ENCODE data around the gene PDZD7.
"Not testable (repeated sequence)": the region's sequence is repeated elsewhere in the genome, so short reads cannot be mapped to it uniquely, and the experiment has no call there.

Gene PDZD7

DNA sequence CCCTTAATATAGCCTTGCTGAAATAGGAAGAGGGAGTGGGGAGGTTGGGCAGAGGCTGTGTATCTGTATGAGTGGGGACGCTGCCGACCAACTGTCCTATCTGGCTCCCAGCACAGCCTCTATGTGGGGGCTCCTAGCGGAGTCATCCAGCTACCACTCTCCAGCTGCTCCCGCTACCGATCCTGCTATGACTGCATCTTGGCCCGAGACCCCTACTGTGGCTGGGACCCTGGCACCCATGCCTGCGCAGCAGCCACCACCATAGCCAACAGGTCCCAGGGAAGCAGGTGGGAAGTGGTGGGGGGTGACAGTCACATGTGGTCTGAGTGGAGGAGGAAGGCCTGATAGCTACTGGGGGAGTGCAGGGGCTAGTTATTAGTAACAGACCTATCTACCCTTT is 50.2 kb downstream of the PDZD7 start:
- DNase-seq, result no peak

DNA sequence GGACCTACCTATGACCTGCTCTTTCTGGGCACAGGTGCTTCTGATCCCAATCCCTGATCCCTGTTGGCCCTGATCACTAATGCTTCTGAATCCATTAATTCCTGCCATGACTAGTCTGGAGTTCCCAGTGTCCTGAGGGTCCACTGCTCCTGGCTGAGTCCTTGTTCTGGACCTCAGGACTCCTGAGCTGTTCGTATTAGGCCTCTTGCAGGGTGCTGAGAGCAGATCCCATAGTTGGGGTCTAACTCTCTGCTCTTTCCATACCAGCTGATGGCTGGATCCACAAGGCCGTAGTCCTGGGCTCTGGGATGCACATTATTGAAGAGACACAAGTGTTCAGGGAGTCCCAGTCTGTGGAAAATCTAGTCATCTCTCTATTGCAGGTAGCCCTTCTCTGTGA is 50.6 kb downstream of the PDZD7 start:
- no peak for DNase-seq

DNA sequence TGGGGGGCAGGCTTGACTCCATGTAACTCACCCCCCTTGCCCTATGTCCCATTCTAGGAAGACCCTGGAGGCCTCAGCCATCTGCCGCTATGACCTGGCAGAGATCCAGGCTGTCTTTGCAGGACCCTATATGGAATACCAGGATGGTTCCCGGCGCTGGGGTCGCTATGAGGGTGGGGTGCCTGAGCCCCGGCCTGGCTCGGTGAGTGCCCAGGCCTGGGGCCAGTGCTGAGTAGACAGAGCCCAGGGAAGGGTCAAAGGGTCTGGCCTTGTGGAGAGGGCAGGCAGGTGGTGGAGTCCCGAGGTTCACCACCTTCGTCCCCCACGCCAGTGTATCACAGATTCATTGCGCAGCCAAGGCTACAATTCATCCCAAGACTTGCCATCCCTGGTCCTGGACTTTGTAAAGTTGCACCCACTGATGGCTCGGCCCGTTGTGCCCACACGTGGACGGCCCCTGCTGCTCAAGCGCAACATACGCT is 51.1 kb downstream of the PDZD7 start:
- DNase-seq, result no peak

DNA sequence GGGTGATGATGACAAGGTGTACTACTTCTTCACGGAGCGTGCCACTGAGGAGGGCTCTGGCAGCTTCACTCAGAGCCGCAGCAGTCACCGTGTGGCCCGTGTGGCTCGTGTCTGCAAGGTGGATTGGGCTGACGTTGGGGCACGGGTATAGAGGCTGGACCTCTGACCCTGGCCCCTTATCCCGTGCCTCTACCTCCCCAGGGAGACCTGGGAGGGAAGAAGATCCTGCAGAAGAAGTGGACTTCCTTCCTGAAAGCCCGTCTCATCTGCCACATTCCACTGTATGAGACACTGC is 52.1 kb downstream of the PDZD7 start:
- DNase-seq, result no peak

DNA sequence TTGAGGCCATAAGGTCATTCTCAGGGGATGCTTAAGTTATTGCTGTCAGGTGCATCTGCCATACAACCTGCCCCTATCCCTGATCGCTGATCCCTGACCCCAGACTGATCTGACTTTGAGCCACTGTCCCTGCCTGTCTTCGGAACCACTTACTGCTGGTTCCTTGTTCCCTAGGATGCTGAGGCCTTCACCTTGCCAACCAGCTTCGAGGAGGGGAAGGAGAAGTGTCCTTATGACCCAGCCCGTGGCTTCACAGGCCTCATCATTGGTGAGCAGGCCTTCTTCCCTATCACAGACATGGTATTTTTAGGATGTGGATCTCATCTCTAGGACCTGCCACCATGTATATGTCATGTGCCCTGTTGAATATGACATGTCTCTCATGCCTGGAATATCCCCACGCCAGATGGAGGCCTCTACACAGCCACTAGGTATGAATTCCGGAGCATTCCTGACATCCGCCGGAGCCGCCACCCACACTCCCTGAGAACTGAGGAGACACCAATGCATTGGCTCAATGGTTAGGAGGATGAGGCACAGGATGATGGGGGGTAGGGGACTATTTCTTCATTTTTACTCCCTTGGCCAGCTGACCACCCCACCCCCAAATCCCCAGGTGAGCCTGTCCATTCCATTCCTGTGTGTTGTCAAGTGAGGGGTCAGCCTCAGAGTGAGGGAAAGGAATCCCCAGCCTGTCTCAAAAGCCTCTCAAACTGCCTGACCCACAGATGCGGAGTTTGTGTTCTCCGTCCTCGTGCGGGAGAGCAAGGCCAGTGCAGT is 52.6 kb downstream of the PDZD7 start:
- DNase-seq, result no peak

DNA sequence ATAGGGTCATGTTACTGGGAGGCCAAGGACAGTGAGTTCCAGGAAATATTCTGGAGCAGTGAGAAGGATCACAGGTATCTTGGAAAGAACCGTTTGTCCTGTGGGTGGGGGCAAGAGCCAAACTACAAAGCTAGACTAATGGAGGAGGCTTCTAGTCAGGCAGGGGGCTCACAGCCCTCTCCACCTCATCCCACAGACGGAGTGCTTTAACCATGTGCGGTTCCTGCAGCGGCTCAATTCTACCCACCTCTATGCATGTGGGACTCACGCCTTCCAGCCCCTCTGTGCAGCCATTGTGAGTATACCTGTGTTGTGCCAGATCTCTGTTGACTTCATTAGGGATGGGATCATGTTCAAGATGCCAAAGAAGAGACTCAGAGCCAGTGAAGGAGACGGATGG is 53.5 kb downstream of the PDZD7 start:
- no peak for DNase-seq

DNA sequence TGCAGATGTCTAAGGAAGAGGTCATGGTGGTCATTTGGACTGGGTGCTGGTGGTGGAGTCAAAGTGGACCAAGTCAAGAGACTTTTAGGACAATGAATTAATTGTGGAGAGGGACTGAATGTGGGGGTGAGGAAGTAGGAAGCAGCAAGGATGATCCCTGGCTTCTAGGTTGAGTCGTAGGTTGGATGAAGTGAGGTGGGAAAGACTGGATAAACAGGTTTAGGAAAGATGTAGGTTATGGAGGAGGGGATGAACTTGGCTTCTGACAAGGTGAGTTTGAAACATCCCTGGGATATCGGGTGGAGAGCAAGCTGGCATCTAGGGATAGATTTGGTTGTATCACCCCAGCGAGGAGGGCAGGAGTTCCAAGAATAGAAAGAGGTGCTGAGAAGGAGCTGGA is 54.0 kb downstream of the PDZD7 start:
- DNase-seq, result no peak

DNA sequence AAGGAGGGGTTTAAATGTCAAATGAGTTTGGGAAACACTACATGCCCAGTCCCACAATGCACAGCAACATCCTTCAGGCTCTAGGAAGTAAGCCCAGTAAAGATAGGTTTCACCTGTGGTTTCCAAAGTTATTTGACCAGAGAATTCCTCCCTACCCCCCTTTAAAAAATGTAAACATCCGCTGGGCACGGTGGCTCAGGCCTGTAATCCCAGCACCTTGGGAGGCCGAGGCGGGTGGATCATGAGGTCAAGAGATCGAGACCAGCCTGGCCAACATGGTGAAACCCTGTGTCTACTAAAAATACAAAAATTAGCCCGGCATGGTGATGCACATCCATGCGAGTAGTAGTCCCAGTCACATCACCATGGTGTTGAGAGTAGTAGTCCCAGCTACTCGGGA is 55.5 kb downstream of the PDZD7 start:
- DNase-seq, result not testable (repeated sequence)

DNA sequence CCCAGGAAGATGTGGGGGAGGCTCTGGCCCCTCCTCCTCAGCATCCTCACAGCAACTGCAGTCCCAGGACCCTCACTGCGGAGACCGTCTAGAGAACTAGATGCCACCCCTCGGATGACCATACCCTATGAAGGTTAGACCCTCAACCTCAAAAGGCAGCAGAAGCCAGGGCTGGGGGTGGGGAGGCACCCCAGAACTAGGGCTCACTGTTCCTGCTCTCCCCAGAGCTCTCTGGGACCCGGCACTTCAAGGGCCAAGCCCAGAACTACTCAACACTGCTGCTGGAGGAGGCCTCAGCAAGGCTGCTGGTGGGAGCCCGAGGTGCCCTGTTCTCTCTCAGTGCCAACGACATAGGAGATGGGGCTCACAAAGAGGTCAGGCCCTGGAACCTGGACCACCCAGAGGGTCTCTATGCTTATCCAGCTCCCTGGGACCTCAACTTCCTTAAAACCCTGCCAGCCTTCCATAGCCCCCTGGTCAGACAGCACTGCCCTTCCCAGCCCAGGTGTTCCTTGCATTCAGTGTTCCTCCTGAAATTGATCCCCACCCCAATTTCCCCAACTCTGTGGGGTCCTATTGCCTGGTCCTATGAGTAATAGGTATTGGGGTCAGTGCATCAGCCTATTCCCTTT is 57.9 kb downstream of the PDZD7 start:
- DNase-seq, result no peak

DNA sequence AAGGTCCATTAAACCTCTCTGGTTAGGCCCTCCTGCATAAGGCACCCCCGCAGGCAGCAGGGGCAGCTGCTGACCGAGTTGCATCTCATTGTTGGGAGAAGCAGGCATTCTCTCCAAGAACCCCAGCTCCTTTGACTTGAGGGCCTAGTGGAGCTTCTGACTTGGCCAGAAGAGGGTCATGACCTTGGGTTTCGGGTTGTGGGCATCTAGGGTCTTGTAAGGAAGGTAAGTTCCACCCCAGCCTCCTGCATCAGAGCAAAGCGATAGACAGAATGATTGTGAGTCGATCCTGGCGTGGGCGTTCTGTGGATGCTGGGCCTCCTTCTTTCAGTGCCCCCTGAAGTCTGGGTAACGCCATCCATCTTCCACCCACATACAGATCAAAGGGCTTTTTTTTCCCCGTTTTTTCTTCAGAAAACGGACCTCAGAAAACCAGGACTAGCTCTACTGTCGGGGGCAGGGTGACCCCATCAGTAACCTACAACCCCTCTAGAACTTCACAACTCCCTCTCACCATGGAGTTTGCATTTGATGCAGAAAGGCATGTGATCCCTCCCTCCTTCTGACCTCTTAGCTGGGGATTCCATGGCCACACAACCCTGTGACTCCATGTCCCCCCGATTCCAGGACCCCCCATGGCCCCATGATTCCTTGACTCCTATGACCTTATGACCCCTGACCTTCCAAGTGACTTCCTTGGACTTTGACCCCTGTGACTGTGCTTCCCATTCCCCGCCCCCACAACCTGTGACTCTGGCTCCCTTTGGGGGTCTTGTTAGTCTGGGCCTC is 58.6 kb downstream of the PDZD7 start:
- DNase-seq, result no peak

DNA sequence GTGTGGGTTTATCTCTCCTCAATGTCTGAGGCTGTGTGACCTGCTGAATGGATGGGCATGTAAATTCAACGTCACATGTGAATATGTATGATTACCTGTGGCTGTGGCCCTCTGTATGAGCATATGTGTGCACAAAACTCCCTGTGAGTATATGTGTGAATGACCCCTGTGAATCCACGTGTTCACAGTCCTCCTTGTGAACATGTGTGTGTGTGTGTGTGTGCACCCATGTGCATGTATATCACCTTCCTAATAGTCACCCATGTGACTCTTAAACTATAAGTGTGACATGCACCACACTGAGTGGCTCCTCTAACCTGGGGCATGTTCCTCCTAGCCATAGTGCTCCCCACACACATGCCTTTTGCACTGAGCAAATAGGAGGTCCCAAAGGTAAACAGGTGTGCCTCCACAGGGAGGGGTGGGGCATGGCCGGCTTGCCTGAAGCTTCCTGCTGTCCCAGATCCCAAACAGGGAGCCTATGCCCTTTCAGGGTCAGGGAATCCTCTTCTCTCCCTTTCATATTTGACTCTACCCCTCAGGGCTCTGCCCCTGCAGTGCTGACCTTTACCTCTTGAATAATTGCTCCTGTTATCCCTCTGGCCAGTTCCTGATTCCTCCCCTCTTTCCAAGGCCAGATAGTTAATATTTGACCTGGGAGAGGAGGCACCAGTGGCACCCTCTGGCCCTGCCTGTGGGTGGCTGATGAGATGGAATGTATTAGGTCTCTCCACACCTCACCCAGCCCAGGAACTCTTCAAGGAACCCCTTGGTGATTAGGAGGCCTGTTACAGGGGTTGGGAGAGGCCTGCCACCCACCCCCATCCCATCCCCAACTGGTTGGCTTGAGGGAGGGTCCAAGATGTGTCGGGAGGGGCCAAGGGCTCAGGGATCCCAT is 59.8 kb downstream of the PDZD7 start:
- no peak for DNase-seq

DNA sequence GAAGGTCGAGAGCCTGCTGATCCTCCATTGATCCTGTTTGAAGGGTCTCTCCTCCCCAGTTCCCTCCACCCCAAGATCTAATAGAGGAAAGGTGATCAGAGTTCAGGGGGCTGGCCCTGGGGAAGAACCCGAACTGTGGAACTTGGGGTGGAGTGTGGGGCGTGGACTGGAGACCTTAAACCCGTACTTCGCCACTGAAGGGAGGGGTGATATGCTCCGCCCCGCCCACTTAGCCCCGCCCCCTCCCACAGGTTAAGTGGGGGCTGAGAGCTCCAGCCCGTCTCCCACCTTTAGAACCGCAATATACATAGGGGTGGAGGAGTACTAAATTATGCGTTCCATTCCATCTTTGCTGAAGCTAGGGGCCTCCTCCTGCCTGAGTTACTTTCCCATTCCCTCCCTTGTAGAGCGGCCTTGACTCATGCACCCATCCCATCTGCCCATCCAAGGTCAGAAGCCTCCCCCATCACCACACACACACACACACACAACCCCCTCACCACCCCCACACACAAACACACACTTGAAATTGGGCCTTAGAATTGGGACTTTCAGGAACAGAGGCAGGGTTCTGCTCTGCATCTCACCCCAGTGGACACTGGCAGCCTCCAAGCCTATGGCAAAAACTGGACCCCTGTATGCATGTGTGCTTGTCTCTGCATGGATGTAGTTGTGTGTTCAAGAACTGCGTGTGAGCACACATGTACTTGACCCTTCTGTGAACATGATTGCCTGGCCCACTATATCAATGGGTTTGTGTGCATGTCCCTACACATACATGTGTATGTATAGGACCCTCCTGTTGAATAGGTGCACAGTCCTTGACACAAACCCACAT is 60.6 kb downstream of the PDZD7 start:
- DNase-seq, result peak; percentile 27

DNA sequence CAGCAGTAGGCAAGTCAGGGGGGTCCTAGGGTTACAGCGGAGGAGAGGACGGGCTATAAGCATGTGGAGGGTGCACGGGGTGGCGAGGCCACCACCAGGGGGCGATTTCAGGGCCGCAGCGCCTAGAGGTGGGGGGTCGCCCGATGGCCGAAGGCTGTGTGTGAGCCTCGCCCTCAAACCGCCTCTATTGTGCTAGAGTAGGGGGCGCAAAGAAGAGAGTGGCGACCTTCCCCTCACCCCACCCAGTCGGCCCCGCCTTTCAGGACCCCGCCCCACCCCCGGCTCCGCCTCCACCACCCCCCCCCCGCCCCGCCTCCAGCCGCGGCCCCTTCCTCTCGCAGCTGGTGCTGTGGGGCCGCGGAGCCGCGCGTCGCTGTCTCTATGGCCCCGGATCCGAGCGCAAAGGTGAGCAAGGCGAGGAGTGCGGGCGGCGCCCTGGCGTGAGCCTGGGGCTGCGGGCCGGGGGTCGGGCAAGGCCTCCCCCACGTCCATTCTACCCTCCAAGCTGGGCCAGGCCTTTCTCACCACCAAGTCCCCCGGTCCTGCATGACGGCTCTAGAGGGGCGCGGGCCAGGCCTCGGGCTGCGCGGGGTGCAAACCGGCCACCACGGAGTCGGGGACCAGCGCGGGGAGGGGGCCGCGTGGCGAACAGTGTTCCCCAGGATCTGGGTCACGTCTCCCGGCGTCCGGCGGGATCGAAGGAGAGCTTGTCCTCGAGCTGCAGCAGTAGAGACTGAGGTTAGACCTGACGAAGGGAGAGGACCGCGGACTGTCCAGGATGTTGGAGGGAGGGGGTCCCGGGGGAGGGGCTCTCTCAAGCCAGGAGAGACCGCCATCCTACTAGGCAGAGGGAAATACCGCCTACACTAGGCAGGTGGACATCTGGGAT is 61.5 kb downstream of the PDZD7 start, which contains the start of gene SEMA4G:
TSS of gene SEMA4G (plus strand) at position 318 of the 889 bp plus-strand sequence. CDS start 3,409 bp downstream, outside the sequence.
- DNase-seq, result peak; percentile 54

DNA sequence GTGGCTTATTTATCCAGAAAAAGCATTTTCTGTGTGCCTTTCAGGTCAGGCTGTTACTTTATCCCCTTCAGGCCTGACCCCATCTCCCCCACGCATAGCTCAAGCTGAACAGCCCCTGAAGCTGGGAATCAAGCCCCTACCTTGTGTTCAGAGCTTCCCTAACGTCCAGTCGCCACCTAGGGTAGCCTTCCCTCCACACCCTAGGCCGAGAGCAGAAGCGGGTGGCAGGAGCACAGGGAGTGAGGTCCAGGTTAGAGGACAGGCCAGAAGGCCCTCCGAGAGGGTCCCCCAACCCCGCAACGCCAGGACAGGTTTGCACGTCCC is 62.1 kb downstream of the PDZD7 start:
- no peak for DNase-seq

DNA sequence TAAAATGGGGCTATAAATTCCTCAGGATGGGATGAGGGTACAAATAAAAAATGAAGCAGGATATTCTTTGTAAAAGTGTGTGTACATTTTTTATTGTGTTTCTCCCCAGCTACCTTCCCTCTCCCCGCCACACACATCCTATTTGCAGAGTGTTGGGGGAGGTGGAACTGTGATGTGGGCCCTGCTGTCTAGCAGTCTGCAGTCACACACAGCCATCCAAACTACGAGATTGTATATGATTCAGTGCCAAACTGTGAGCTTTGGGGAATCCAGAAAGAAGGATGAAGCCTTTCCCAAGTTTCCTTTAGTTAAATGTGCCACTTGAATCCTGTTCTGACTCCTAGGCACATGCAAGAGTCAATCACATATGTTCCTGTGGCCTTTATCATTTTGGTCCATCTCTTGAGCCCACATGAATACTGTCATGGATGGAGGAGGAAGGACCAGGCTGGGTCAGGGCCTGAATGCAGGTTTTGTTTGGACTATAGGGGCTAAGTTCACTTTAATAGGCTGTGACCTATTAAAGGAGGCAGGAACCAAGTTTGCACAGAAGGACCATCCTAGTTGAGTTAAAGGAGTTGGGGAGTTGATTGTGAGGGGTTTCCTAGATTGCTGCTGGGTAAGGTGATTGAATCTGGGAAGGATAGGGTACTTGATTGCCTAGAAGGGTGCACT is 62.7 kb downstream of the PDZD7 start:
- DNase-seq, result no peak

DNA sequence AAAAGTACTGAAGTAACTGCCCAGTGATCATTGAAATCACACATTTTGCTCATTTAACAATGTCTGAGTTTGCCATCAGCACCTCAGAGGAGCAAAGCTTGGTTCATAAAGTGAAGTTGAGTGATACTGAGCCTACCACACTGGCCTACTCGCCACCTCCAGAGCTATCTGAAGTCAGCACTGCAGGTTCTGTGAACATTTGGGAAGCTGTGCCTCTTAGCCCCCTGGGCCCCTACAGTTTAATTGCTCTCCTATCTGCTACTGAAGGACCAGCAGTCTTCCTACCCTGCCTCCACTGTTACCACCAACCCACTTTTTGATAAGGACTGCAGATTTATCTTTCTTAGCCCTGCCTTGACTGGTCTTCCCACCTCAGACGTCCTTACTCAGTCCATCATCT is 63.6 kb downstream of the PDZD7 start:
- no peak for DNase-seq

DNA sequence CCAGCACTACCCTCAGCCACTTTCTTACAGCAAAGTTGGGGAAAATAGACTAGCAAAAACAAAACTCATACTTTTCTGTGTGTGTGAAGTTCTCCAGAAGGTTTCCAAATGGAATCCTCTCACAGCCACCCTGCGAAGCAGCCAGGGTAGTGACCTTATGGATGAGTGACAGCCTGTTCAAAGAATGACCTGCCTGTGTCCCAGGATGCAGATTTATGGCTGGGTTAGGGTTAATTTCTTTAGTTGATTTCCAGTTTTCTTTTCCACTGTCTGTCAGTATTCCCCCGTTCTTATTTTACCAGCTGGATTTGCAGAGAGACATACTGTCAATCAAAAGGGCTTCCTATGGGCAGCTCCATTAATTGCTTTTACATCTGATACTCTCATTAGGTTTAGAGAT is 64.0 kb downstream of the PDZD7 start:
- DNase-seq, result no peak

DNA sequence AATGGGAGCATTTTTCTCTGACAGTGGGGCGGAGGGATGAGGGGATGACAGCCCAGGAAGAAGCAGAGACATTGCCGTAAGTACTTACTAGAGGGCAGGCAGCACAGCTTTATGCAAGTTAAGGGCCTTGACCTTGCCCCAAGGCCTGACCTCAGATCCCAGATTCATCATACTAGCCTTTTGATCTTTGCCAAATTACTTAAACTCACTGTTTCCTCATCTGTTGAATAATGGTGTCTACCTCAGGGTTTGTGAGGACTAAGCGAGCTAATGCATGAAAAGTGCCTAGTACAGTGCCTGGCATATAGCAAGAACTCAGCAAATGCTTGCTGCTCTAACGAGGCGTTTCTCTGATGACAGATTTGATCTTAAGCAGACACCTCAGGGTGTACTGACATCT is 65.1 kb downstream of the PDZD7 start:
- no peak for DNase-seq

DNA sequence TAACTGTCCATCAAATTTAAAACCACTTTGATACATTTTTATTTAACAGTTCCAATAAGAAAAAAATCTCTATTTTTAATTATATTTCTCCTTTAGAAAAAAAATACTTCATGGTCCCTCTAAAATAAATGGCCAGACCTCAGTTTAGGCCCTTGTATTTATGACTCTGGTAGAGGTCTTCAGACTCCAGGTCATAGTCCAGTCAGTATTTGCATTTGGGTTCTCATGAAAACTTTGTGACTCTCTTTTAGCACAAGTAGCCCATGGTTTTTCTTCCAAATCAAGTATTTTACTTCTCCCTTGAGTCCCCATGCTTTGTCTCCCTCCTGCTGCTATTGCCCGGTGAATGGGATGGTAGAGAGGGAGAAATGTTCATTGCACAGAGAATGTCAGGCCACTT is 67.1 kb downstream of the PDZD7 start:
- no peak for DNase-seq

DNA sequence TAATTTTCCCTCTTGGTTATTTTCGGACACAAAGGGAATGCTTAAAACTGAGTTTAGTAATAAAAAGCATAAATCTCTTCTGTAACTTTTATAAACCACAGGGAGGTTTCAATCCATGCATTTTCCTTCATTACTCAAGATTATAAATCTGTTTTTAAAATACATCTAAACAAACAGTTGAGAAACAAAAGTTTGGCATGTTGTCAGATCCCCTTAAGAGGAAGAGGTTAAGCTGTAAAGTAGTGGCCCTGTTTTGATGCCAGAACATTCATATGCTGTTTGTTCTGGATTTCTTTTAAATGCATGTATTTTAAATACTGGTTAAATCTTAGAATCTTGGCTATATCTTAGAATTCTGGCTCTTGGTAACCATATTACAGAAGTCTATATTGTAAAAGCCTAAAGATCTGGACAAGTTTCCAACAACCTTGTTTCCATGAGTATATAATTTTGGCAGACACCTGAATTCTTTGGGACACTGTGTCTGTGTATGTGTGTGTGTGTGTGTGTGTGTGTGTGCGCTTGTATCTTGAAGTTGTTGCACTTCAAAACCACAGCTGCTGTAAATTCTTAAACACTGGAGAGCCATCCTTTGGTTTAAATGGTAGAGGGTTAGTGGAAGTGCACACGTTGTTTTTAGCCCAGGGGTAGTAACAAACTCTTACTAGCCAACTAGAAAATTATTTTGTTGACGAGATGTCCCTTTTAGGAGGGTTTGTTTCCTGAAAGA is 68.4 kb downstream of the PDZD7 start:
- DNase-seq, result no peak
